ENCODE results near the gene CRYZL1.

- TF ChIP-seq CTCF (optimal IDR thresholded peaks at IDR 0.05 in 1 of 3, IDR thresholded peaks at IDR 0.05 in 1 of 3, conservative IDR thresholded peaks at IDR 0.05 in 1 of 3; ENCODE audit: extremely low read depth in 1 of 3, insufficient read depth in 2 of 3, low read length in 3 of 3) (no peak), EZH2 (IDR thresholded peaks at IDR 0.05; ENCODE audit: low read length) (no peak)
These were observed 720 bp upstream of the CRYZL1 start, which contains the start of gene ITSN1 for GRCh38 chr21:33642027-33642895.
